ENCODE measurements around the gene OR8B4. TPM values are rescaled to one million over a fixed set of nuclear protein-coding genes. Genes with fewer than 3 reads are reported as not detected.
"Not testable (repeated sequence)": the region's sequence is repeated elsewhere in the genome, so short reads cannot be mapped to it uniquely, and the experiment has no call there.

OR8B4 gene
- total RNA-seq, 4 donors from 2014 or later = not detected

- no peaks in the 10 kb centered on the region for H3K9me3 ChIP-seq
- no peaks in the 10 kb centered on the region for H3K27me3 ChIP-seq
- no peak overlapping the region for H3K27ac ChIP-seq
- H3K4me3 ChIP-seq = no peak overlapping the region
- TF ChIP-seq CTCF (IDR thresholded peaks at IDR 0.05) (peak; percentile 29 to 66 (median 58)), POLR2AphosphoS5 (IDR thresholded peaks at IDR 0.05) (no peak)
- H3K36me3 ChIP-seq = no peaks in the 10 kb centered on the region
- 42 to 54% methylated on average over 6 to 8 of the region's 8 CpGs for WGBS, 2 donors (ENCODE audit: low coverage in 1 of 2)
- peak; percentile 47 for DNase-seq
- intact Hi-C loops (cut with DNase I; ENCODE audit: low total_unique reads) = no loop called here
- in situ Hi-C loops (cut with MboI; ENCODE audit: low pct_ligation_motif_present in 1 of 4, low pct_unique_long_range_greater_than_20kb in 1 of 4, low sequenced_read_pairs in 3 of 4) = loop anchor here in 2 of 4 donors (25.0 kb wide), 2 partner anchors 435 to 460 kb away; partner anchors contain the start of gene ROBO3 (in 1 of the 2)
- H3K4me1 ChIP-seq = no peaks in the 10 kb centered on the region
These were observed 22.2 kb downstream of the OR8B4 start for GRCh38 chr11:124402326-124402922.

- intact Hi-C loops (cut with DNase I; ENCODE audit: low total_unique reads) = loop anchor here (1.0 kb wide), 1 partner anchor 24 kb away; no protein-coding TSS in a partner anchor
- H3K36me3 ChIP-seq = no peaks in the 10 kb centered on the region
- H3K4me1 ChIP-seq = no peaks in the 10 kb centered on the region
- H3K9me3 ChIP-seq = no peaks in the 10 kb centered on the region
- H3K27me3 ChIP-seq = no peaks in the 10 kb centered on the region
- in situ Hi-C loops (cut with MboI; ENCODE audit: low pct_ligation_motif_present in 1 of 4, low pct_unique_long_range_greater_than_20kb in 1 of 4, low sequenced_read_pairs in 3 of 4) = no loop called here
- no peak for DNase-seq
- no peak within 1 kb of the TSS for H3K4me3 ChIP-seq
- no peak within 1 kb of the TSS for H3K27ac ChIP-seq
- TF ChIP-seq EP300 (IDR thresholded peaks at IDR 0.05; ENCODE audit: low read depth) (no peak), CTCF (IDR thresholded peaks at IDR 0.05) (no peak), POLR2A (IDR thresholded peaks at IDR 0.05) (no peak), POLR2AphosphoS5 (IDR thresholded peaks at IDR 0.05) (no peak)
These were observed 25.7 kb downstream of the OR8B4 start, which contains the start of gene OR8B3 for GRCh38 chr11:124398924-124399323. OR8B3 (minus strand) TSS chr11:124399024; CDS start chr11:124397351, 1,673 bp downstream.

- intact Hi-C loops (cut with DNase I; ENCODE audit: low total_unique reads); DNase-seq: not testable (repeated sequence)
- WGBS, 2 donors (ENCODE audit: low coverage in 1 of 2) = 73 to 85% methylated on average over 2 of the region's 4 CpGs
These were observed 27.8 kb downstream of the OR8B4 start for GRCh38 chr11:124396847-124397246.

GRCh38 chr11:124394408-124394807, 30.3 kb downstream of the OR8B4 start:
- TF ChIP-seq EP300 (IDR thresholded peaks at IDR 0.05; ENCODE audit: low read depth) = no peak
- TF ChIP-seq POLR2AphosphoS5 (IDR thresholded peaks at IDR 0.05) = no peak
- TF ChIP-seq CTCF (IDR thresholded peaks at IDR 0.05) = no peak
- TF ChIP-seq POLR2A (IDR thresholded peaks at IDR 0.05) = no peak
- 83% methylated on average over 2 to 3 of the region's 3 CpGs for WGBS, 2 donors (ENCODE audit: low coverage in 1 of 2)
- intact Hi-C loops (cut with DNase I; ENCODE audit: low total_unique reads) = no loop called here
- Histone ChIP-seq H3K9me3 (no peaks in the 10 kb centered on the region), H3K27me3 (no peaks in the 10 kb centered on the region), H3K36me3 (no peaks in the 10 kb centered on the region), H3K4me1 (no peaks in the 10 kb centered on the region), H3K4me3 (no peak overlapping the region), H3K27ac (no peak overlapping the region)
- in situ Hi-C loops (cut with MboI; ENCODE audit: low pct_ligation_motif_present in 1 of 4, low pct_unique_long_range_greater_than_20kb in 1 of 4, low sequenced_read_pairs in 3 of 4) = no loop called here
- DNase-seq = no peak

More at GRCh38 chr11:124396847-124397246, 27.8 kb downstream of the OR8B4 start:
- H3K27me3 ChIP-seq; H3K36me3 ChIP-seq; H3K27ac ChIP-seq; H3K4me1 ChIP-seq; H3K9me3 ChIP-seq; in situ Hi-C loops (cut with MboI; ENCODE audit: low pct_ligation_motif_present in 1 of 4, low pct_unique_long_range_greater_than_20kb in 1 of 4, low sequenced_read_pairs in 3 of 4); H3K4me3 ChIP-seq: not testable (repeated sequence)

GRCh38 chr11:124384399-124384798, 40.3 kb downstream of the OR8B4 start, which contains the start of gene OR8B2:
OR8B2 (minus strand) TSS chr11:124384499; CDS start chr11:124383343, 1,156 bp downstream.
- Histone ChIP-seq H3K9me3 (no peaks in the 10 kb centered on the region), H3K4me1 (no peaks in the 10 kb centered on the region), H3K4me3 (no peak within 1 kb of the TSS), H3K36me3 (no peaks in the 10 kb centered on the region), H3K27ac (no peak within 1 kb of the TSS), H3K27me3 (no peaks in the 10 kb centered on the region)
- DNase-seq = no peak
- no peak for TF ChIP-seq EP300 (IDR thresholded peaks at IDR 0.05; ENCODE audit: low read depth)
- TF ChIP-seq POLR2A (IDR thresholded peaks at IDR 0.05) = no peak
- no peak for TF ChIP-seq POLR2AphosphoS5 (IDR thresholded peaks at IDR 0.05)
- no peak for TF ChIP-seq CTCF (IDR thresholded peaks at IDR 0.05)
- intact Hi-C loops (cut with DNase I; ENCODE audit: low total_unique reads) (no loop called here), in situ Hi-C loops (cut with MboI; ENCODE audit: low pct_ligation_motif_present in 1 of 4, low pct_unique_long_range_greater_than_20kb in 1 of 4, low sequenced_read_pairs in 3 of 4) (no loop called here)
- WGBS, 2 donors (ENCODE audit: low coverage in 1 of 2) = 83% methylated on average over 2 of the region's 2 CpGs; no CpG with 5 or more reads in 1 of the 2 donors

GRCh38 chr11:124382857-124383256, 41.8 kb downstream of the OR8B4 start:
- DNase-seq; H3K36me3 ChIP-seq; H3K9me3 ChIP-seq; H3K27me3 ChIP-seq; H3K4me1 ChIP-seq; H3K27ac ChIP-seq; intact Hi-C loops (cut with DNase I; ENCODE audit: low total_unique reads); H3K4me3 ChIP-seq; in situ Hi-C loops (cut with MboI; ENCODE audit: low pct_ligation_motif_present in 1 of 4, low pct_unique_long_range_greater_than_20kb in 1 of 4, low sequenced_read_pairs in 3 of 4): not testable (repeated sequence)
- 74 to 76% methylated on average over 4 of the region's 6 CpGs for WGBS, 2 donors (ENCODE audit: low coverage in 1 of 2)

All from transverse colon (tissue), 4 donors.